22Rv1 (cell line): Measurements from ENCODE around the gene IL20RB.

Experiments
- CTCF ChIP-seq: fragments of 450-650 bp; IDR thresholded peaks from 2 replicates; pipeline ENCODE4 v1.5.1; 2017; ENCODE audit warnings: mild to moderate bottlenecking
- ZFX ChIP-seq: fragments of 450-650 bp; IDR thresholded peaks from 2 replicates; pipeline ENCODE4 v1.6.1; 2017; ENCODE audit warnings: antibody characterized with exemption, borderline replicate concordance

DNA sequence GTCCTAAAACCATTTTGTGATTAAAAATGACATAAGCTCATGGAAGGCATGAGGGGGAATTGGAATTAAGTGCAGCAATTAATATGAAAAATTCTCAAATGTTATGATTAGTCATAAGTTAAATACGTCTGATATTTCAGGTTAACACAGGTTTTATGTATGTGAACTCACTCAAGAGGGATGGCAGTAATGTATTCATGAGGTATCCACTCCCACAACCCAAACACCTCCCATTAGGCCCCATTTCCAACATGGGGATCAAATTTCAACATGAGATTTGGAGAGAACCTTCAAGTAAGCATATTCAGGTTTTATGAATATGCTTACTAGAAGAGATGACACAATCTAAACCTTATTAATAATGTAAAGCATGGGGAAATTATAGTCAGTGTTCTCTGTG is 41.6 kb upstream of the IL20RB start:
- TF ChIP-seq CTCF = no peak
- no peak for TF ChIP-seq ZFX
